ENCODE data around the gene ZBTB42.
A peak's percentile ranks its signal among the peaks of the same experiment; 100 is the strongest.

The ZBTB42 gene

GRCh38 chr14:104784218-104784568 is 16.7 kb upstream of the ZBTB42 start:
- DNase-seq = no peak

GRCh38 chr14:104784846-104785707 is 15.8 kb upstream of the ZBTB42 start:
- DNase-seq = no peak

GRCh38 chr14:104785708-104786080 is 15.2 kb upstream of the ZBTB42 start:
- no peak for DNase-seq

- no peak for DNase-seq
These were observed 14.8 kb upstream of the ZBTB42 start for GRCh38 chr14:104786091-104786586.

GRCh38 chr14:104786726-104787675 is 13.9 kb upstream of the ZBTB42 start:
- no peak for DNase-seq

- DNase-seq = peak; percentile 30
These were observed 13.2 kb upstream of the ZBTB42 start for GRCh38 chr14:104787736-104788135.

- no peak for DNase-seq
These were observed 12.6 kb upstream of the ZBTB42 start for GRCh38 chr14:104788161-104788818.

- DNase-seq = no peak
These were observed 11.8 kb upstream of the ZBTB42 start for GRCh38 chr14:104788873-104789663.

- no peak for DNase-seq
These were observed 10.9 kb upstream of the ZBTB42 start for GRCh38 chr14:104789752-104790743.

GRCh38 chr14:104791425-104791824 is 9.5 kb upstream of the ZBTB42 start:
- no peak for DNase-seq

- DNase-seq = no peak
These were observed 8.6 kb upstream of the ZBTB42 start for GRCh38 chr14:104792101-104792884.

- DNase-seq = no peak
These were observed 7.8 kb upstream of the ZBTB42 start for GRCh38 chr14:104792945-104793702.

- no peak for DNase-seq
These were observed 7.3 kb upstream of the ZBTB42 start for GRCh38 chr14:104793703-104793959.

GRCh38 chr14:104794099-104794498 is 6.8 kb upstream of the ZBTB42 start:
- DNase-seq = no peak

GRCh38 chr14:104794631-104794992 is 6.3 kb upstream of the ZBTB42 start:
- DNase-seq = no peak

- DNase-seq = no peak
These were observed 5.7 kb upstream of the ZBTB42 start, which contains the start of gene AKT1 for GRCh38 chr14:104794993-104795780. Gene AKT1, minus strand, starts transcription at chr14:104795748. Its CDS starts 3,105 bp downstream, at chr14:104792643.

GRCh38 chr14:104795781-104796686 is 4.9 kb upstream of the ZBTB42 start:
- DNase-seq = peak; percentile 60

- no peak for DNase-seq
These were observed 4.2 kb upstream of the ZBTB42 start for GRCh38 chr14:104796687-104797081.
